ENCODE results near the gene TAPBPL. TPM values are rescaled to one million over a fixed set of nuclear protein-coding genes. Genes with fewer than 3 reads are reported as not detected.

The TAPBPL gene
- polyA plus RNA-seq, 1 of the 3 experiments (the other 2 are of a cell fraction), result 24.1 TPM

- WGBS (ENCODE audit: low lambda C conversion rate), result 91% methylated on average over 19 of the region's 23 CpGs
Measured at GRCh38 chr12:6425590-6426531, 26.0 kb upstream of the TAPBPL start.

More at GRCh38 chr12:6425590-6426531, 26.0 kb upstream of the TAPBPL start:
- Histone ChIP-seq H2AFZ (ENCODE audit: low read depth) (no peak overlapping the region), H3K36me3 (replicated peaks in 1 of 2; ENCODE audit: control insufficient read depth in 1 of 2, insufficient read depth in 2 of 2, low read length in 1 of 2) (no peaks in the 10 kb centered on the region), H3K79me2 (ENCODE audit: insufficient read depth) (no peaks in the 10 kb centered on the region), H3F3A (replicated peaks; ENCODE audit: insufficient read depth) (no peaks in the 10 kb centered on the region), H3K9ac (no peak overlapping the region), H3K9me3 (no peaks in the 10 kb centered on the region), H3K9me2 (no peaks in the 10 kb centered on the region), H3K4me2 (no peak overlapping the region), H3K4me1 (ENCODE audit: control insufficient read depth in 1 of 2, insufficient read depth in 2 of 2, low read depth in 1 of 2, low read length in 1 of 2) (peaks cover 3% of the 10 kb centered on the region in 2 experiments; a peak in 2 of 4 replicates), H4K20me1 (ENCODE audit: insufficient read depth) (no peaks in the 10 kb centered on the region), H3K4me3 (ENCODE audit: low read depth in 2 of 2, low read length in 1 of 2) (no peak overlapping the region), H3K27ac (ENCODE audit: low read depth in 2 of 2, low read length in 1 of 2) (no peak overlapping the region), H3K27me3 (ENCODE audit: insufficient read depth) (no peaks in the 10 kb centered on the region)
- CTCF ChIA-PET, result interaction anchor here (1.3 to 8.2 kb wide), 3 partner anchors 38 to 112 kb away, joined by 3 to 91 read pairs (median 19); no protein-coding TSS in a partner anchor
- POLR2A ChIA-PET, result interaction anchor here (0.9 kb wide), 1 partner anchor 45 kb away, joined by 3 read pairs; the partner anchor contains the start of gene VAMP1
- TF ChIP-seq GABPA (IDR thresholded peaks at IDR 0.05; ENCODE audit: low read depth), result no peak
- TF ChIP-seq RFX5 (IDR thresholded peaks at IDR 0.05; ENCODE audit: low read length), result no peak
- TF ChIP-seq PBX3 (IDR thresholded peaks at IDR 0.05), result no peak
- no peak for TF ChIP-seq SIN3A (IDR thresholded peaks at IDR 0.05; ENCODE audit: borderline replicate concordance, low read depth, low read length)
- no peak for TF ChIP-seq REST (IDR thresholded peaks at IDR 0.05; ENCODE audit: low read depth, low read length)
- no peak for TF ChIP-seq MEF2A (IDR thresholded peaks at IDR 0.05; ENCODE audit: borderline replicate concordance, low read depth)
- no peak for TF ChIP-seq EP300 (IDR thresholded peaks at IDR 0.05; ENCODE audit: borderline replicate concordance in 1 of 2, low read depth in 1 of 2, low read length in 1 of 2)
- TF ChIP-seq RAD21 (IDR thresholded peaks at IDR 0.05; ENCODE audit: low read length), result no peak
- no peak for TF ChIP-seq SMC3 (IDR thresholded peaks at IDR 0.05; ENCODE audit: low read depth, low read length)
- no peak for TF ChIP-seq RXRA (IDR thresholded peaks at IDR 0.05; ENCODE audit: borderline replicate concordance, low read depth)
- no peak for TF ChIP-seq FOSL2 (IDR thresholded peaks at IDR 0.05; ENCODE audit: borderline replicate concordance, low read depth)
- TF ChIP-seq ELF1 (IDR thresholded peaks at IDR 0.05), result no peak
- no peak for TF ChIP-seq IRF3 (IDR thresholded peaks at IDR 0.05; ENCODE audit: low read depth, low read length)
- DNase-seq, result no peak

Measured in SK-N-SH (cell line).